Measurements from ENCODE around the gene DENND4A. TPM values are rescaled to one million over a fixed set of nuclear protein-coding genes. Genes with fewer than 3 reads are reported as not detected.
A peak's percentile ranks its signal among the peaks of the same experiment; 100 is the strongest.

Gene DENND4A
- total and polyA plus RNA-seq, 2 of the 4 experiments (the other 2 are of a cell fraction): 4.1 to 17.7 TPM

DNA sequence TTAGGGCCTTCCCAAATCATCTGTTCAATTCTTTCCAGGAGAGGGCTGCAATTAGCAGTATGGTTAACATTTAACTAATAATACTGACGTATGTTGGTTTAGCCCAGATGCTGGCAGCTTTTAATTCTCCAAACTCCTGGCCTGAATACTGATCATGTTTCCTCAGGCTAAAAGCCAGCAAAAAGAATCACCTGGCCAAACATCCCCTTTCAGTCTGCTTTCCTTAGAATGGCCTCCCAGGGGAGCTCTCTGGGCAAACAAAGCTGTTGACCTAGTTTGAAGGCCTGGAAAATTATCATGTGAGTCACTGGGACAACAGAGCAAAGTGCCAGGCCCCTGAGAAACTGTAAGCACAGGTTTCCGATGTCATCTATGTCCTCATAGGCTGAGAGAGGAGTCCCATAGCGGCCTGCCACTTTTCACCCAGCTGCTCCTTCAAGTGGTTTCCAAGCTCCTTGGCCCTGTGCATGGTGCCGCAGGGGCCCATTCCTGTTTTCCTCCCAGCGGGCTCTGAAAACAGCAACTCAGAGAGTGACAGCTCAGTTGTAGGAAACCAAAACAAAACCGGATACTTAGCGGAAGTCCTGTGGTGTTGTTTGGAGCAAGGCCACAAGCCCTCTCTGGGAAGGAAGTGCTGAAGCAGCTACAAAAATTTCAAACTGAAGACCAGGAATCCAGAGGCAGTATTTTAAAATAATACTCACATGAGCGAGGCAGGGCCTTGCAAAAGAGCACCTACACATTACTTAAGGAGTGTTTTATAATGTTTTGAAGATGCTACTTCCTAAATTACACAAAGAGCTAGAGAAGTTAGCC, 40.7 kb upstream of the DENND4A start:
- Histone ChIP-seq H4K20me1 (ENCODE audit: insufficient read depth, low read length) (no peaks in the 10 kb centered on the region), H2BK15ac (ENCODE audit: low read depth, low read length) (no peak overlapping the region), H3K4me3 (ENCODE audit: insufficient read depth, low read depth, low read length) (peak overlapping the region; percentile 4; the same call in 1 of the 2 replicates), H2BK5ac (ENCODE audit: low read depth, low read length, poor library complexity, severe bottlenecking) (peak overlapping the region; percentile 76), H4K5ac (ENCODE audit: low read depth, low read length) (peak overlapping the region; percentile 0), H3K18ac (ENCODE audit: low read depth, low read length) (peak overlapping the region; percentile 9), H4K91ac (ENCODE audit: insufficient read depth, low read depth, low read length) (no peak overlapping the region), H3K9me1 (ENCODE audit: insufficient read depth, low read length) (no peaks in the 10 kb centered on the region), H3K9ac (ENCODE audit: low read depth, low read length) (peak overlapping the region; percentile 17; the same call in 1 of the 2 replicates), H3K4me2 (ENCODE audit: low read depth, low read length) (peak overlapping the region; percentile 37), H2BK20ac (ENCODE audit: low read depth, low read length) (peak overlapping the region; percentile 13; the same call in 1 of the 2 replicates), H2AK9ac (replicated peaks; ENCODE audit: low read depth, low read length, poor library complexity) (no peak overlapping the region), H3K36me3 (ENCODE audit: control insufficient read depth, insufficient read depth, low read length) (no peaks in the 10 kb centered on the region), H3K79me1 (ENCODE audit: low read depth in 1 of 2, low read length in 2 of 2) (no peaks in the 10 kb centered on the region), H3K23ac (ENCODE audit: low read depth, low read length) (no peak overlapping the region), H3K14ac (replicated peaks; ENCODE audit: low read depth, low read length) (no peak overlapping the region; the same call in 1 of the 2 replicates), H2AFZ (replicated peaks; ENCODE audit: low read length, poor library complexity) (peak overlapping the region; percentile 88), H3K4me1 (ENCODE audit: control insufficient read depth, insufficient read depth, low read length) (peaks cover 5% of the 10 kb centered on the region; the same call in 1 of the 2 replicates), H2BK120ac (ENCODE audit: low read depth, low read length) (peak overlapping the region; percentile 33; the same call in 1 of the 2 replicates), H4K8ac (ENCODE audit: low read depth in 2 of 2, low read length in 2 of 2) (peak overlapping the region; percentile 36 to 44), H3K27me3 (ENCODE audit: control insufficient read depth, insufficient read depth, low read length) (no peaks in the 10 kb centered on the region), H3K56ac (ENCODE audit: extremely low read depth, insufficient read depth, low read length) (no peak overlapping the region; the same call in 1 of the 2 replicates), H3K4ac (ENCODE audit: low read depth, low read length) (0 out of 2 replicates have a peak overlapping the region, but pooled peaks have one; percentile 1), H3K27ac (ENCODE audit: insufficient read depth, low read length) (peak overlapping the region; percentile 51), H3K9me3 (ENCODE audit: control insufficient read depth, insufficient read depth, low read length) (no peaks in the 10 kb centered on the region), H2AK5ac (ENCODE audit: low read depth, low read length) (no peak overlapping the region)
- dilution Hi-C loops (cut with HindIII; ENCODE audit: low sequenced_read_pairs, unreplicated experiment): no loop called here
- ATAC-seq (ENCODE audit: low read depth) (peak; percentile 90), DNase-seq (peak; percentile 90)
- TF ChIP-seq MXI1 (IDR thresholded peaks at IDR 0.05; ENCODE audit: borderline replicate concordance, low read depth, low read length): no peak
- TF ChIP-seq, protein P1, sequence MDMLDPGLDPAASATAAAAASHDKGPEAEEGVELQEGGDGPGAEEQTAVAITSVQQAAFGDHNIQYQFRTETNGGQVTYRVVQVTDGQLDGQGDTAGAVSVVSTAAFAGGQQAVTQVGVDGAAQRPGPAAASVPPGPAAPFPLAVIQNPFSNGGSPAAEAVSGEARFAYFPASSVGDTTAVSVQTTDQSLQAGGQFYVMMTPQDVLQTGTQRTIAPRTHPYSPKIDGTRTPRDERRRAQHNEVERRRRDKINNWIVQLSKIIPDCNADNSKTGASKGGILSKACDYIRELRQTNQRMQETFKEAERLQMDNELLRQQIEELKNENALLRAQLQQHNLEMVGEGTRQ (IDR thresholded peaks at IDR 0.05; ENCODE audit: low read depth, low read length): 0 out of 2 replicates have a peak, but pooled peaks have one; percentile 13
- TF ChIP-seq MAZ (IDR thresholded peaks at IDR 0.05; ENCODE audit: borderline replicate concordance, low read depth, low read length): peak; percentile 25; the same call in 1 of the 2 replicates
- TF ChIP-seq, protein P2, sequence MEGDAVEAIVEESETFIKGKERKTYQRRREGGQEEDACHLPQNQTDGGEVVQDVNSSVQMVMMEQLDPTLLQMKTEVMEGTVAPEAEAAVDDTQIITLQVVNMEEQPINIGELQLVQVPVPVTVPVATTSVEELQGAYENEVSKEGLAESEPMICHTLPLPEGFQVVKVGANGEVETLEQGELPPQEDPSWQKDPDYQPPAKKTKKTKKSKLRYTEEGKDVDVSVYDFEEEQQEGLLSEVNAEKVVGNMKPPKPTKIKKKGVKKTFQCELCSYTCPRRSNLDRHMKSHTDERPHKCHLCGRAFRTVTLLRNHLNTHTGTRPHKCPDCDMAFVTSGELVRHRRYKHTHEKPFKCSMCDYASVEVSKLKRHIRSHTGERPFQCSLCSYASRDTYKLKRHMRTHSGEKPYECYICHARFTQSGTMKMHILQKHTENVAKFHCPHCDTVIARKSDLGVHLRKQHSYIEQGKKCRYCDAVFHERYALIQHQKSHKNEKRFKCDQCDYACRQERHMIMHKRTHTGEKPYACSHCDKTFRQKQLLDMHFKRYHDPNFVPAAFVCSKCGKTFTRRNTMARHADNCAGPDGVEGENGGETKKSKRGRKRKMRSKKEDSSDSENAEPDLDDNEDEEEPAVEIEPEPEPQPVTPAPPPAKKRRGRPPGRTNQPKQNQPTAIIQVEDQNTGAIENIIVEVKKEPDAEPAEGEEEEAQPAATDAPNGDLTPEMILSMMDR (conservative IDR thresholded peaks at IDR 0.05; ENCODE audit: low read depth, low read length): peak; percentile 33; the same call in 1 of the 2 replicates
- no peak; the same call in 1 of the 2 replicates for TF ChIP-seq SMC3 (IDR thresholded peaks at IDR 0.05; ENCODE audit: low read depth, low read length)
- TF ChIP-seq BHLHE40 (IDR thresholded peaks at IDR 0.05; ENCODE audit: low read depth, low read length): peak; percentile 39; the same call in 1 of the 2 replicates
- TF ChIP-seq FOS (IDR thresholded peaks at IDR 0.05; ENCODE audit: low read depth, low read length): peak; percentile 69
- TF ChIP-seq NFE2L2 (IDR thresholded peaks at IDR 0.05; ENCODE audit: low read depth, low read length): no peak
- TF ChIP-seq MAFK (IDR thresholded peaks at IDR 0.05; ENCODE audit: low read depth, low read length): no peak; the same call in 1 of the 2 replicates
- 0 out of 2 replicates have a peak, but pooled peaks have one; percentile 24 for TF ChIP-seq CEBPB (IDR thresholded peaks at IDR 0.05; ENCODE audit: low read depth, low read length)
- TF ChIP-seq RAD21 (IDR thresholded peaks at IDR 0.05; ENCODE audit: low read length): peak; percentile 27; the same call in 1 of the 2 replicates
- intact Hi-C loops (cut with micrococcal nuclease): loop anchor here (5.0 kb wide), 1 partner anchor 40 kb away; the partner anchor contains the start of gene DENND4A
- in situ Hi-C loops (cut with MboI; ENCODE audit: low sequenced_read_pairs): no loop called here
- 0% methylated on average over 1 of the region's 8 CpGs; no CpG with 5 or more reads in 1 of the 2 experiments for WGBS, 2 experiments (ENCODE audit: extremely low coverage in 2 of 2, insufficient read length in 1 of 2)
- BruUV-seq (replicated peaks): no TSS peak
- CTCF ChIA-PET: interaction anchor here (0.6 to 1.8 kb wide), 7 partner anchors 9 to 157 kb away, joined by 3 to 7 read pairs (median 3); no protein-coding TSS in a partner anchor
- POLR2A ChIA-PET (ENCODE audit: unreplicated experiment): interaction anchor here (1.0 kb wide), 1 partner anchor 36 kb away, joined by 3 read pairs; the partner anchor contains the start of gene RAB11A
